ENCODE results near the gene PPP4R3B.

PPP4R3B gene

DNA sequence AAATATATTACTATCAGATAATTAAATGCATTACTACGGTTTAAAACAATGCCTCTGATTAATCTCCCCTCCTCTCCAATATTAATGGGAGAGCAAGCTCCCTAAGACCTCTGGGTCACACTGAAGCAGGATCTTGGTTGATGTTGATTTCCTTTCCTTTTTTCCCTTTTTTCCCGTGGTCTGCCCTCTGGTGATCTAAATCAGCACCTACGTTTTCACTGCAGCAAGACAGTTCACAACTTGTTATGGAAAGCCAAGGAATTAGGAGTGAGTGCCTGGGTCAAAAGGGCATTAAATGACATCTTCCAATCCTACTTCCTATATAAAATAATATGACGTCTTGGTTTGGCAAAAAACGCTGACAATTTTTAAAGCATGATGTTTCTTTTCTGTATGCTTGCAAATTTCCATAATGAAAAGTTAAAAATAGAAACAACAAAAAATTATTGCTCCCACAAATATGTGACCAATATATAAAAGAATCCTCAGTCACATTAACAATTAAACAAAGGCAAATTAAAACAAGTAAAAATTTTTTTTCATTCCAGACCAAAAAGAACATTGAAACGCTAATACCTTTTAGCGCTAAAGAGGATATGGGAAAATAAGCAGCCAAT is 105.8 kb downstream of the PPP4R3B start:
- DNase-seq (ENCODE audit: low spot score): peak; percentile 64

DNA sequence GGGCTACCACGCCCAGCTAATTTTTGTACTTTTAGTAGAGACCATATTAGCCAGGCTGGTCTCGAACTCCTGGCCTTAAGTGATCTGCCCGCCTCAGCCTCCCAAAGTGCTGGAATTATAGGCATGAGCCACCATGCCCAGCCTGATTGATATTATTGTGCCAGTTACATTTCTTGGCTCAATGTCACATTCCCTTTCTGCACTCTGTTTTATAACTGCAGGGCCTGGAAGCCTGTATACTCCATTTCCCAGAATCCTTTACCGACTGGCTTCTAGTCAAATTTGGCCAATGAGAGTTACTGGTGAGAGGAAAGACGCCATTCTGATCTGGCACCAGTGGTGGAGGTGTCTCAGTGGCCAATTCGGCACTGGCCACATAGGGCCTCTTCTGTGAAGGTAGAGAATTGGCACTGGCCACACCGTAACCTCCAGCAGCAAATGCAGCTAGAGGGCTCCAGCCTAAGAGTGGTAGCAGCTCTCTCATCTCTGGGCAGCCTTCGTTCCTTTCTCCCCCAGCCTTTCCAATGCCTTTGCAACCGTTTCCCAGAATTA is 114.8 kb downstream of the PPP4R3B start:
- no peak for DNase-seq (ENCODE audit: low spot score)

- peak; percentile 33 for DNase-seq (ENCODE audit: low spot score)
Observed at GRCh38 chr2:55500025-55500424, 117.4 kb downstream of the PPP4R3B start.

DNA sequence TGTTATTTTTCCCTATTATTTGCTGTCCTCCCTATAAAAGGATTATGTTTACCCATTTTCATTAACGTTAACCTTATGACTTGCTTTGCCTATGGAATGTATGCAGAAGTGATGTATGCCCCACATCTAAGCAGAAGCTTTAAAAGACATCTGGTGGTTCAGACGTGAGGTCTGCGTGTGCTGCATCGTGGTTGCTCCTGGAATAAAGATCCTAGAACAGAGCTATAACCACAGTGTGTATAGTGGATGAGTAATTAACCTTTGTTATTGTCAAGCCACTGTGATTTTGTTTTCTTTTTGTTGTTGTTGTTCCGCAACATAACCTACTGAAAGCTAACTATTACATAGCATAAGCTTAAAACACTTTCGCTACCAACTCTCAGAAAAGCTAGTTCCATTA is 118.8 kb downstream of the PPP4R3B start:
- no peak for DNase-seq (ENCODE audit: low spot score)

All from kidney tubule cell (primary cell).